SU-DHL-6 (cell line): ENCODE results near the gene NTRK2.

Experiments
- H2AFZ ChIP-seq: fragments of 200-600 bp; sonication (generic); 2 replicates; pipeline ENCODE4 v1.6.1; 2014; ENCODE audit warnings: low read depth, mild to moderate bottlenecking, moderate library complexity, mixed read lengths, antibody characterized with exemption, low read length; ENCODE audit not compliant: severe bottlenecking
- H3F3A ChIP-seq: fragments of 200-600 bp; shearing (Covaris generic); 2 replicates; pipeline ENCODE4 v1.6.0; 2016; ENCODE audit warnings: antibody characterized with exemption, mild to moderate bottlenecking; ENCODE audit not compliant: insufficient read depth
- H3K27ac ChIP-seq: fragments of 200-600 bp; sonication (generic); 2 replicates; pipeline ENCODE4 v1.5.1; 2016; ENCODE audit warnings: low read depth, mild to moderate bottlenecking, low read length, moderate library complexity, mixed read lengths
- H3K27me3 ChIP-seq: fragments of 200-600 bp; sonication (generic), shearing (Covaris generic); 2 replicates; pipeline ENCODE4 v1.6.0; 2014; ENCODE audit warnings: mild to moderate bottlenecking, low read length
- H3K36me3 ChIP-seq: fragments of 200-600 bp; sonication (generic); 2 replicates; pipeline ENCODE4 v1.6.1; 2014; ENCODE audit warnings: mild to moderate bottlenecking, low read length, mixed read lengths
- H3K4me2 ChIP-seq: fragments of 300-600, 200-600 bp; shearing (Covaris generic), sonication (generic); 2 replicates; pipeline ENCODE4 v1.6.0; 2014; ENCODE audit warnings: low read length, low read depth, mild to moderate bottlenecking; ENCODE audit not compliant: poor library complexity, severe bottlenecking
- H3K4me3 ChIP-seq: fragments of 200-600 bp; sonication (generic); 2 replicates; pipeline ENCODE4 v1.5.1; 2014; ENCODE audit warnings: antibody characterized with exemption, low read length, mild to moderate bottlenecking, mixed read lengths; ENCODE audit not compliant: insufficient read depth, poor library complexity, severe bottlenecking
- H3K79me2 ChIP-seq: fragments of 200-600 bp; sonication (generic); 2 replicates; pipeline ENCODE4 v1.6.1; 2014; ENCODE audit warnings: mild to moderate bottlenecking, low read length, moderate library complexity; ENCODE audit not compliant: insufficient read depth
- H3K9ac ChIP-seq: fragments of 200-600 bp; sonication (generic); 2 replicates; pipeline ENCODE4 v1.7.0; 2014; ENCODE audit warnings: mild to moderate bottlenecking, low read length
- H3K9me2 ChIP-seq: fragments of 200-600 bp; sonication (generic); replicated peaks from 2 replicates; pipeline ENCODE4 v1.6.1; 2014; ENCODE audit warnings: low read length; ENCODE audit not compliant: insufficient read depth
- H3K9me3 ChIP-seq: fragments of 200-600 bp; sonication (generic); 2 replicates; pipeline ENCODE4 v1.6.1; 2014; ENCODE audit warnings: low read length, mixed read lengths; ENCODE audit not compliant: insufficient read depth
- H4K20me1 ChIP-seq: fragments of 200-600 bp; sonication (generic); 2 replicates; pipeline ENCODE4 v1.6.1; 2014; ENCODE audit warnings: low read depth, mild to moderate bottlenecking, antibody characterized with exemption, low read length, moderate library complexity, mixed read lengths
- CTCF ChIP-seq: fragments of 200-600 bp; sonication (generic); IDR thresholded peaks from one replicate; pipeline ENCODE4 v1.5.1; 2017; ENCODE audit warnings: antibody characterized with exemption, mild to moderate bottlenecking, low read length, moderate library complexity; ENCODE audit not compliant: insufficient read depth, poor library complexity, severe bottlenecking
- EZH2phosphoT487 ChIP-seq: fragments of 200-600 bp; sonication (generic), shearing (Covaris generic); conservative IDR thresholded peaks from 2 replicates; pipeline ENCODE4 v1.6.1; 2018; ENCODE audit warnings: mild to moderate bottlenecking, antibody characterized with exemption, low read length, moderate library complexity, mixed read lengths

NTRK2 gene

GRCh38 chr9:84827216-84827765 lies 157.8 kb downstream of the NTRK2 start:
- no peaks in the 10 kb centered on the region for H3K9me3 ChIP-seq
- H3K4me3 ChIP-seq = no peak overlapping the region
- no peak overlapping the region for H3K4me2 ChIP-seq
- no peaks in the 10 kb centered on the region for H4K20me1 ChIP-seq
- no peaks in the 10 kb centered on the region for H3F3A ChIP-seq
- no peak overlapping the region for H3K9ac ChIP-seq
- H3K27ac ChIP-seq = no peak overlapping the region
- no peaks in the 10 kb centered on the region for H3K79me2 ChIP-seq
- no peaks in the 10 kb centered on the region for H3K36me3 ChIP-seq
- 0 out of 2 replicates have a peak, but pooled peaks cover 3% of the 10 kb centered on the region for H3K9me2 ChIP-seq
- H2AFZ ChIP-seq = no peak overlapping the region
- no peak for TF ChIP-seq CTCF
- TF ChIP-seq EZH2phosphoT487 = no peak
- no peaks in the 10 kb centered on the region for H3K27me3 ChIP-seq

GRCh38 chr9:84828046-84828445 lies 158.5 kb downstream of the NTRK2 start:
- Histone ChIP-seq H3K4me3 (no peak overlapping the region), H3K27me3 (no peaks in the 10 kb centered on the region), H2AFZ (no peak overlapping the region), H3F3A (no peaks in the 10 kb centered on the region), H3K79me2 (no peaks in the 10 kb centered on the region), H3K27ac (no peak overlapping the region), H3K36me3 (no peaks in the 10 kb centered on the region), H3K9me2 (0 out of 2 replicates have a peak, but pooled peaks cover 3% of the 10 kb centered on the region), H3K4me2 (no peak overlapping the region), H4K20me1 (no peaks in the 10 kb centered on the region), H3K9me3 (no peaks in the 10 kb centered on the region), H3K9ac (no peak overlapping the region)
- TF ChIP-seq EZH2phosphoT487 (no peak), CTCF (no peak)

GRCh38 chr9:84829471-84829870 lies 159.9 kb downstream of the NTRK2 start:
- Histone ChIP-seq H3K4me2 (no peak overlapping the region), H3K9me3 (no peaks in the 10 kb centered on the region), H3K9ac (no peak overlapping the region), H3K27ac (no peak overlapping the region), H3K27me3 (no peaks in the 10 kb centered on the region), H2AFZ (no peak overlapping the region), H3K4me3 (no peak overlapping the region), H3K36me3 (no peaks in the 10 kb centered on the region), H4K20me1 (no peaks in the 10 kb centered on the region), H3K9me2 (0 out of 2 replicates have a peak, but pooled peaks cover 3% of the 10 kb centered on the region), H3K79me2 (no peaks in the 10 kb centered on the region), H3F3A (no peaks in the 10 kb centered on the region)
- no peak for TF ChIP-seq EZH2phosphoT487
- no peak for TF ChIP-seq CTCF
